Endothelial cell of umbilical vein (primary cell): ENCODE measurements around the gene COQ3. TPM values are rescaled to one million over a fixed set of nuclear protein-coding genes. Genes with fewer than 3 reads are reported as not detected.

Experiments used
- BruUV-seq: library from RNA; stranded (reverse); fragments of 400-500 nt; replicated peaks from 2 replicates; lab custom pipeline; 2021; lab: Mats Ljungman, UMichigan
- CTCF ChIA-PET: fragments of 300-600, 350-600 bp; sonication (Branson Sonifier 250); formaldehyde crosslinking; loops from one replicate; lab custom pipeline; 2021; ENCODE audit warnings: antibody characterized with exemption, inconsistent platforms; lab: Charles Lee
- POLR2A ChIA-PET: fragments of 300-600, 350-600 bp; sonication (Branson Sonifier 250); formaldehyde crosslinking; loops from one replicate; lab custom pipeline; 2021; ENCODE audit warnings: antibody characterized with exemption, inconsistent platforms; lab: Charles Lee
- DNase-seq: peaks from one replicate; pipeline ENCODE4 v3.0.0-alpha.2; 2011; ENCODE audit warnings: low read depth, low spot score
- FAIRE-seq: peaks from 2 replicates; lab custom pipeline; 2011; peaks lifted over from hg19 to GRCh38; lab: Jason Lieb, UNC
- H2AFZ ChIP-seq: 2 replicates; pipeline ENCODE4 v1.6.0; 2012; ENCODE audit warnings: low read depth, low read length, control low read depth, inconsistent platforms
- H3K27ac ChIP-seq: 2 replicates; pipeline ENCODE4 v1.5.1; 2011; ENCODE audit warnings: low read depth, mild to moderate bottlenecking, control low read depth, low read length, moderate library complexity; ENCODE audit not compliant: insufficient read depth
- H3K27me3 ChIP-seq, 2 experiments: 2 replicates each; pipeline versions ENCODE4 v1.6.0 to v1.6.1; 2011; ENCODE audit warnings: low read length in 2 of 2, mixed read lengths in 1 of 2; ENCODE audit not compliant: control insufficient read depth in 2 of 2, insufficient read depth in 2 of 2
- H3K36me3 ChIP-seq, 2 experiments: 2 replicates in 1 of 2; 3 replicates in 1 of 2; pipeline ENCODE4 v1.5.1; 2011; ENCODE audit warnings: low read length in 2 of 2, mild to moderate bottlenecking in 1 of 2, moderate library complexity in 1 of 2; ENCODE audit not compliant: control insufficient read depth in 2 of 2, insufficient read depth in 2 of 2; ENCODE audit errors: extremely low read depth in 1 of 2
- H3K4me1 ChIP-seq: 3 replicates; pipeline ENCODE4 v1.5.1; 2011; ENCODE audit warnings: mild to moderate bottlenecking, low read length; ENCODE audit not compliant: control insufficient read depth, insufficient read depth; ENCODE audit errors: extremely low read depth
- H3K4me2 ChIP-seq: 2 replicates; pipeline ENCODE4 v1.6.1; 2011; ENCODE audit warnings: low read length, control low read depth, mixed read lengths; ENCODE audit not compliant: insufficient read depth
- H3K4me3 ChIP-seq, 3 experiments: fragments of 200-600 bp in 1 of 3; sonication (generic), shearing (Covaris generic) in 1 of 3; replicated peaks in 1 of 3; 2 replicates each; pipeline ENCODE4 v1.5.1; 2011 to 2016; ENCODE audit warnings: control low read depth in 3 of 3, low read length in 3 of 3, mild to moderate bottlenecking in 2 of 3, inconsistent platforms in 1 of 3, low read depth in 1 of 3, moderate library complexity in 1 of 3; ENCODE audit not compliant: insufficient read depth in 1 of 3
- H3K79me2 ChIP-seq: 2 replicates; pipeline ENCODE4 v1.6.0; 2012; ENCODE audit warnings: low read length, inconsistent platforms; ENCODE audit not compliant: control insufficient read depth, insufficient read depth
- H3K9ac ChIP-seq: replicated peaks from 2 replicates; pipeline ENCODE3; 2011; ENCODE audit warnings: low read length, control low read depth; ENCODE audit not compliant: insufficient read depth; ENCODE audit errors: extremely low read depth
- H3K9me1 ChIP-seq: replicated peaks from 3 replicates; pipeline ENCODE4 v1.6.0; 2011; ENCODE audit warnings: mild to moderate bottlenecking, low read length; ENCODE audit not compliant: control insufficient read depth, insufficient read depth; ENCODE audit errors: extremely low read depth
- H3K9me3 ChIP-seq: replicated peaks from 2 replicates; pipeline ENCODE4 v1.5.1; 2012; ENCODE audit warnings: low read length, inconsistent platforms; ENCODE audit not compliant: control insufficient read depth, insufficient read depth
- H4K20me1 ChIP-seq: replicated peaks from 2 replicates; pipeline ENCODE3; 2011; ENCODE audit warnings: mild to moderate bottlenecking, low read length; ENCODE audit not compliant: control insufficient read depth, insufficient read depth; ENCODE audit errors: extremely low read depth
- CTCF ChIP-seq, 2 donors: IDR thresholded peaks; 1 replicate in 1 of 2; 2 replicates in 1 of 2; pipeline ENCODE4 v1.5.1; 2011; ENCODE audit warnings: low read length in 2 of 2, mild to moderate bottlenecking in 2 of 2, moderate library complexity in 2 of 2, control low read depth in 1 of 2, inconsistent platforms in 1 of 2, low read depth in 1 of 2; ENCODE audit not compliant: insufficient read depth in 1 of 2; ENCODE audit errors: extremely low read depth in 1 of 2
- EZH2 ChIP-seq: IDR thresholded peaks from 2 replicates; pipeline ENCODE4 v1.6.1; 2012; ENCODE audit warnings: borderline replicate concordance, low read depth, mild to moderate bottlenecking, moderate library complexity, low read length, inconsistent platforms; ENCODE audit not compliant: severe bottlenecking
- FOS ChIP-seq: IDR thresholded peaks from 2 replicates; pipeline ENCODE4 v1.6.1; 2011; ENCODE audit warnings: mild to moderate bottlenecking, low read length, moderate library complexity, borderline replicate concordance; ENCODE audit not compliant: insufficient read depth
- GATA2 ChIP-seq: IDR thresholded peaks from 2 replicates; pipeline ENCODE4 v1.7.0; 2011; ENCODE audit warnings: low read depth, mild to moderate bottlenecking, moderate library complexity, mixed read lengths, low read length; ENCODE audit not compliant: insufficient read length, insufficient read depth
- JUN ChIP-seq: IDR thresholded peaks from 2 replicates; pipeline ENCODE4 v1.6.1; 2011; ENCODE audit warnings: borderline replicate concordance, low read depth; ENCODE audit not compliant: insufficient read length, insufficient read depth
- MAX ChIP-seq: IDR thresholded peaks from 2 replicates; pipeline ENCODE4 v1.6.1; 2011; ENCODE audit not compliant: insufficient read depth, insufficient read length
- MYC ChIP-seq: IDR thresholded peaks from one replicate; pipeline ENCODE4 v1.6.1; 2011; ENCODE audit warnings: mild to moderate bottlenecking, low read depth, low read length
- POLR2A ChIP-seq: IDR thresholded peaks from 2 replicates; pipeline ENCODE4 v1.6.1; 2012; ENCODE audit warnings: low read depth, mild to moderate bottlenecking, control low read depth, low read length
- POLR2AphosphoS5 ChIP-seq: IDR thresholded peaks from 2 replicates; pipeline ENCODE4 v1.6.1; 2012; ENCODE audit warnings: low read depth, mild to moderate bottlenecking, control low read depth, low read length, moderate library complexity; ENCODE audit not compliant: insufficient read depth
- dilution Hi-C: fragments of 300-500 bp; cut with MboI; formaldehyde crosslinking; loops from one replicate; pipeline ENCODE4 v1.15.0; 2019; ENCODE audit warnings: low sequenced_read_pairs; ENCODE audit not compliant: extremely low pct_ligation_motif_present
- intact Hi-C: fragments of 100-400 bp; cut with micrococcal nuclease; formaldehyde crosslinking; loops from one replicate; pipeline ENCODE4 v1.10.0; 2022
- polyA plus RNA-seq, 4 experiments: library from polyadenylated mRNA; depleted of rRNA in 3 of 4; stranded (reverse) in 3 of 4; unstranded in 1 of 4; fragments of >200 nt; gene quantifications; 2 replicates each; pipeline versions ENCODE4 v1.2.1 to v1.2.3, GENCODE V29; 2011 to 2012; ENCODE audit warnings: missing spikeins in 1 of 4
- total RNA-seq: library from RNA; stranded (reverse); gene quantifications from 2 replicates; pipeline ENCODE4 v1.2.3, GENCODE V29; 2021

Gene COQ3
- total and polyA plus RNA-seq, 2 donors (not counting 3 experiments of a cell fraction or from before 2014, with no cell fraction given): 4.0 to 7.5 TPM

- Histone ChIP-seq H3K4me1 (no peaks in the 10 kb centered on the region), H3K27me3 (no peaks in the 10 kb centered on the region), H3K4me2 (no peak overlapping the region), H3K27ac (no peak overlapping the region), H3K4me3 (no peak overlapping the region), H3K9me3 (no peaks in the 10 kb centered on the region), H4K20me1 (no peaks in the 10 kb centered on the region), H2AFZ (no peak overlapping the region), H3K9me1 (no peaks in the 10 kb centered on the region), H3K36me3 (no peaks in the 10 kb centered on the region), H3K9ac (no peak overlapping the region), H3K79me2 (peaks cover 2% of the 10 kb centered on the region)
- intact Hi-C loops: loop anchor here (10.0 kb wide), 1 partner anchor 312 kb away; no protein-coding TSS in a partner anchor
- no TSS peak for BruUV-seq
- FAIRE-seq: no peak
- CTCF ChIA-PET: interaction anchor here (1.3 to 3.0 kb wide), 4 partner anchors 8 to 474 kb away, joined by 3 to 11 read pairs (median 6); partner anchors contain the start of gene PNISR
- TF ChIP-seq POLR2AphosphoS5: no peak
- TF ChIP-seq GATA2: no peak
- no peak for TF ChIP-seq JUN
- no peak for TF ChIP-seq FOS
- no peak for TF ChIP-seq MYC
- no peak for TF ChIP-seq MAX
- no peak for TF ChIP-seq EZH2
- TF ChIP-seq POLR2A: no peak
- no peak for TF ChIP-seq CTCF (IDR thresholded peaks at IDR 0.05; ENCODE audit: extremely low read depth in 1 of 2, insufficient read depth in 1 of 2, low read depth in 1 of 2, low read length in 2 of 2)
- no peak for DNase-seq
- POLR2A ChIA-PET: no interaction called here
- dilution Hi-C loops: no loop called here
These were observed 38.9 kb upstream of the COQ3 start for GRCh38 chr6:99432877-99433276.
